OCI-LY1 (cell line): ENCODE measurements around the gene ATP2B2.

Source experiments
- EZH2 ChIP-seq: fragments of 200-600 bp; sonication (generic), shearing (Covaris generic); IDR thresholded peaks from 2 replicates; pipeline ENCODE4 v1.8.0; 2017; ENCODE audit warnings: borderline replicate concordance, mixed run types, mild to moderate bottlenecking, antibody characterized with exemption, low read length, moderate library complexity, mixed read lengths
- TF ChIP-seq, protein P1 (sequence below): fragments of 200-600 bp; sonication (generic), shearing (Covaris generic); IDR thresholded peaks from 2 replicates; pipeline ENCODE4 v1.5.1; 2017; ENCODE audit warnings: mild to moderate bottlenecking, antibody characterized with exemption, low read length, moderate library complexity, mixed read lengths

DNA sequence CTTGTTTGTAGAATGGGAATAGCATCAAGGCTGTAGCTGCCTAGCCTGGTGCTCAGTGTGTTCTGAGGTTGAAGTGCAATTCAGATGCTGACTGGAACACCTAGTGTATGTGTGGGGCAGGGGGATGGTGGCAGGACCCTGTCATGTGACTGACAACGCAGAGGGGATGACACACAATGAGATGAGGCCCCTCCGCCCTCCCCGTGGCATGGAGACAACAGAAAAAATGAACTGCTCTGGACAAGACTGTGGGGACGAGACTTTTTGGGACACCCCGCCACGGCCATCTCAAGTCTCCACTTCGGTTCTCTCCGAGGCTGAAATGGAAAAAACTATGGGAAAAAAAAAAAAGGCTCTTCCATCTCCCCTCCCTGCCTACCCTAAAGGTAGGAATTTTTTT is 174.1 kb downstream of the ATP2B2 start:
- TF ChIP-seq, protein P1, sequence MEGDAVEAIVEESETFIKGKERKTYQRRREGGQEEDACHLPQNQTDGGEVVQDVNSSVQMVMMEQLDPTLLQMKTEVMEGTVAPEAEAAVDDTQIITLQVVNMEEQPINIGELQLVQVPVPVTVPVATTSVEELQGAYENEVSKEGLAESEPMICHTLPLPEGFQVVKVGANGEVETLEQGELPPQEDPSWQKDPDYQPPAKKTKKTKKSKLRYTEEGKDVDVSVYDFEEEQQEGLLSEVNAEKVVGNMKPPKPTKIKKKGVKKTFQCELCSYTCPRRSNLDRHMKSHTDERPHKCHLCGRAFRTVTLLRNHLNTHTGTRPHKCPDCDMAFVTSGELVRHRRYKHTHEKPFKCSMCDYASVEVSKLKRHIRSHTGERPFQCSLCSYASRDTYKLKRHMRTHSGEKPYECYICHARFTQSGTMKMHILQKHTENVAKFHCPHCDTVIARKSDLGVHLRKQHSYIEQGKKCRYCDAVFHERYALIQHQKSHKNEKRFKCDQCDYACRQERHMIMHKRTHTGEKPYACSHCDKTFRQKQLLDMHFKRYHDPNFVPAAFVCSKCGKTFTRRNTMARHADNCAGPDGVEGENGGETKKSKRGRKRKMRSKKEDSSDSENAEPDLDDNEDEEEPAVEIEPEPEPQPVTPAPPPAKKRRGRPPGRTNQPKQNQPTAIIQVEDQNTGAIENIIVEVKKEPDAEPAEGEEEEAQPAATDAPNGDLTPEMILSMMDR = no peak
- no peak for TF ChIP-seq EZH2
